NCI-H82 (cell line): Measurements from ENCODE around the gene SLBP.

Source experiments
- DNase-seq: peaks from one replicate; lab custom pipeline; 2025; lab: John Stamatoyannopoulos, UW

Gene SLBP

GRCh38 chr4:1727117-1728031 lies 15.3 kb upstream of the SLBP start:
- DNase-seq = no peak

GRCh38 chr4:1726146-1726934 lies 14.2 kb upstream of the SLBP start:
- peak; percentile 84 for DNase-seq

- DNase-seq = no peak
Measured at GRCh38 chr4:1725521-1725920, 13.4 kb upstream of the SLBP start.

GRCh38 chr4:1723131-1723801 lies 11.1 kb upstream of the SLBP start:
- DNase-seq = no peak

- no peak for DNase-seq
Measured at GRCh38 chr4:1722551-1723118, 10.5 kb upstream of the SLBP start.

GRCh38 chr4:1721666-1722550 lies 9.8 kb upstream of the SLBP start:
- no peak for DNase-seq

GRCh38 chr4:1721003-1721665 lies 9.0 kb upstream of the SLBP start, which contains the start of the genes TACC3 and TMEM129:
Gene TACC3, plus strand, starts transcription at chr4:1721521. Its CDS starts 1,901 bp downstream, at chr4:1723422.
Gene TMEM129, minus strand, starts transcription at chr4:1721323. Its CDS starts 486 bp downstream, at chr4:1720837.
- peak; percentile 95 for DNase-seq

GRCh38 chr4:1720163-1720983 lies 8.3 kb upstream of the SLBP start:
- DNase-seq = peak; percentile 46

GRCh38 chr4:1718095-1718850 lies 6.2 kb upstream of the SLBP start:
- DNase-seq = no peak

GRCh38 chr4:1717129-1718094 lies 5.3 kb upstream of the SLBP start:
- no peak for DNase-seq

- DNase-seq = no peak
Measured at GRCh38 chr4:1716065-1716945, 4.2 kb upstream of the SLBP start.

- DNase-seq = no peak
Measured at GRCh38 chr4:1715002-1715758, 3.1 kb upstream of the SLBP start.

- peak; percentile 36 for DNase-seq
Measured at GRCh38 chr4:1714303-1715001, 2.3 kb upstream of the SLBP start.

- peak; percentile 37 for DNase-seq
Measured at GRCh38 chr4:1713003-1713851, 1.1 kb upstream of the SLBP start.
